Skeletal muscle cell (primary cell): Measurements from ENCODE around the gene COA8.
"Not testable (repeated sequence)": the region's sequence is repeated elsewhere in the genome, so short reads cannot be mapped to it uniquely, and the experiment has no call there.

ENCODE experiments used
- DNase-seq: peaks from one replicate; pipeline ENCODE4 v3.0.0-alpha.2; 2010; ENCODE audit warnings: low read depth
- H3K4me3 ChIP-seq: 2 replicates; pipeline ENCODE4 v1.5.1; 2011; ENCODE audit warnings: low read depth, mild to moderate bottlenecking, control low read depth, low read length, moderate library complexity

The COA8 gene

GRCh38 chr14:103604620-103605019, 41.9 kb downstream of the COA8 start:
- no peak overlapping the region for H3K4me3 ChIP-seq
- DNase-seq = no peak

DNA sequence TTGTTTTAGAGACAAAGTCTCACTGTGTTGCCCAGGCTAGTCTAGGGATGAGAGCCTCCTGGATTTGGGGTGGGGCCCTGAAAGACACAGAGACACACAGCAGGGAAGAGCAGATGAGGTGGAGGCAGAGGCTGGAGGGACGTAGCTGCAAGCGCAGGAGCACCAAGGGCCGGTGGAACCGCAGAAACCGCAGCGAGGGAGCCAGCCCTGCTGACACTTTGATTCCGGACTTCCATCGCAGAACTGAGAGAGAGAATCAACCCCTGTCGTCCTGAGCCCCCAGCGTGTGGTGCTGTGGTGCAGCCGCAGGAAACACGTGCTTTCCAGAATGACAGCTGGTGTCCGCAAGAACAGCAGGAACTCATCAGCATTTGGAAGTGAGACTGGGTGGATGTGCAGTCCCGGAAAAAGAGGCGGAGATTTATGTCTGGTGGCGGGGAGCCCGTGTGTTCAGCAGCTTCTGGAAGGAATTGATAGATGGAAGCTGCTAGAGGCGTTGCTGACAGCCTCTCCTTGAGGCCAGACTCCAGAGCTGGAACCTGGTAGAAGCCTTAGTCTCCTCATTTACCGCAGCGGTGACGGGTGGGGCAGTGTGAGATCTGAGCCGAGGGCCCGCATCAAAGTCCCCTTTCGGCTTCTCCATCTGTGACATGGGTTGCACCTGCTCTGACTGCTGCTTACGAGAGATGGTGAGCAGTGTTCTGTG, 44.4 kb downstream of the COA8 start:
- H3K4me3 ChIP-seq = peak overlapping the region; percentile 21
- DNase-seq = peak; percentile 78

DNA sequence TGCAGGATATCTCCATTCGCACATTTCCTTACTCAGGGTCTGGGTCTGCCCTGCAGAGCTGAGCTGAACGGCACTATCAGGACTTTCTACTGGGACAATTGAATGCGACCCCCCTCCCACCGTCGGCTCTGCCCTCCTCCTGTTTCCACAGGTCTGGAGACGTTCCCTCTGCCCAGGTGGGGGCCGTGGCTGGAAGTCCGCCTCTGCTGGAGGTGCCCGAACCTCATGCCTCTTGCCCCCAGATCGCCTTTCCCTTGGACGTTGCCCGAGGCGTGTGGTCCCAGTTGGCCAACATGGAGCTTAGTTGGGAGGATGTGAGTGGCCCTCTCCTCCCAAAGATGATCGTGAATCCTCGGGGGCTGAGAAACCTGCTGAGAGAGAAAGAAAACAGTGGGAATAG, 45.1 kb downstream of the COA8 start:
- H3K4me3 ChIP-seq = no peak overlapping the region
- DNase-seq = no peak

- not testable (repeated sequence) for H3K4me3 ChIP-seq, DNase-seq
These were observed 46.3 kb downstream of the COA8 start for GRCh38 chr14:103609081-103609480.

DNA sequence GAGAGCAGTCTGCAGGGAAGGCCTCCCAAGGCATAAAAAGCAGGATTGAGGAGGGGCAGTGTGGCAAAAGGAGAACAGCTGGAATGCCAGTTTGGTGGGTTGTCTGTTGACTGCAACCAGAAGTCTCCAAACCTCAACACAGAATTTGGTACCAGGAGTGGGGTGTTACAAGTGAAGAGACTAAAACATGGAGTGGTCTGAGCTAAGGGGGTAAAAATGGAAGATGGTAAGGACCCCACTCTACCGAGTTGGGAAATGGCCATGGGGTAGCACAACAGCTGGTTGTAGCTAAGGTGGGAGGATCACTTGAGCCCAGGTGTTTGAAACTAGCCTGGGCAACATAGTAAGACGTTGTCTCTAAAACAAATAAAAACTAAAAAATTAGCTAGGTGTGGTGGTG, 48.5 kb downstream of the COA8 start:
- no peak overlapping the region for H3K4me3 ChIP-seq
- DNase-seq = no peak

GRCh38 chr14:103613517-103613916, 50.8 kb downstream of the COA8 start:
- no peak for DNase-seq
- no peak overlapping the region for H3K4me3 ChIP-seq

DNA sequence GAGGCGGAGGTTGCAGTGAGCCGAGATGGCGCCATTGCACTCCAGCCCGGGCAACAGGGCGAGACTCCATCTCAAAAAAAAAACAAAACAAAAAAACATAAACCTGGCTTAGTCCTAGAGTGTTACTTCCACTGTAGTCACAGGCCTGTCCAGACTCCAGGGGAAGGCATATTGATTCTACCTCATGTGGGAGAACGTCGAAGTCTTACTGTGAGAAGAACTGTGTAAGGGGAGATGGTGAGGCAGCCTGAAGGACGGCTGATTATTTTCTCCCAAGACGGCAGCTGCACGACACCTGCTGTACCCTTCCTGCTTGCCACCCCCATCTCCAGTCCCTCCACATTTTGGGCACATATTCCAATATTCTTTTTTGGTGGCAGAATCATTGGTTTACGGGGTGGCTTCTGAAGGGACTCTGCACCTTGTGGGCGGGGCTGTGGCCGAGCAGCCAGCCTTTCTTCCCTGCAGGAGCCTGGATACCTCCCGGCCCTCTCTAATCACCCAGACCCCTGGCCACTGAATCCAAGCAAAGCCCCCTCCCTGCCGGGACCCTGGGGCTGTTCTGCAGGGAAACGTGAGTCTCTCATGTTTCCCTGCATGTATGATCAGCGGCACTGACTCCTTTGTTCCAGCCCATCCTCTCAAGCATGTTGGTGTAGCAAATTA, 54.0 kb downstream of the COA8 start:
- DNase-seq = no peak
- H3K4me3 ChIP-seq = no peak overlapping the region

GRCh38 chr14:103619057-103619456, 56.3 kb downstream of the COA8 start:
- H3K4me3 ChIP-seq = no peak overlapping the region
- no peak for DNase-seq

DNA sequence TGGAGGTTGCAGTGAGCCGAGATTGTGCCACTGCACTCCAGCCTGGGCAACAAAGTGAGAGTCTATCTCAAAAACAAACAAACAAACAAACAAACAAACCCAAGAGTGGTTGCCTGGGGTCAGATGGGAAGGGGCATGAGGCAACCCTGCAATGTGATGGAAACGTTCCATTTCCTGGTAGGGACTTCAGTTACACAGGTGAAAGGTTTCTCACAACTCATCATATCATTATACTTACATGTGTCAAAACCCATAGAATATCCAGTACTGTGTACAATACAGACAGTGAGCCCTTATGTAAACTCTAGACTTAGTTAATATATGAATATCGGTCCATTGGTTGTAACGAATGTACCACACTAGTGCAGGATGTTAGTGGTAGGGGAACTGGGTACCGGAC, 59.1 kb downstream of the COA8 start:
- no peak for DNase-seq
- H3K4me3 ChIP-seq = no peak overlapping the region

DNA sequence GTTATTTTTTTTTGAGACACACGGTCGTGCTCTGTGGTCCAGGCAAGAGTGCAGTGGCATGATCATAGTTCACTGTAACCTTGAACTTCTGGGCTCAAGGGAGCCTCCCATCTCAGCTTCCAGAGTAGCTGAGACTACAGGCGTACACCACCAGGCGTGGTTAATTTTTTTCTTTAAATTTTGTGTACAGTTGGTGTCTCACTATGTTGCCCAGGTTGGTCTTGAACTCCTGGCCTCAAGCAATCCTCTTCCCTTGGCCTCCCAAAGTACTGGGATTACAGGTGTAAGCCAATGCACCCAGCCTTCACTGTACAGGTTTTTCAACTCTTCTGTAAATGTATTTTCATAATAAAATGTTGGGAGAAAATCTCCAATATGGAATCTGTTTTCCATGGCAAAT, 60.5 kb downstream of the COA8 start:
- no peak overlapping the region for H3K4me3 ChIP-seq
- no peak for DNase-seq

DNA sequence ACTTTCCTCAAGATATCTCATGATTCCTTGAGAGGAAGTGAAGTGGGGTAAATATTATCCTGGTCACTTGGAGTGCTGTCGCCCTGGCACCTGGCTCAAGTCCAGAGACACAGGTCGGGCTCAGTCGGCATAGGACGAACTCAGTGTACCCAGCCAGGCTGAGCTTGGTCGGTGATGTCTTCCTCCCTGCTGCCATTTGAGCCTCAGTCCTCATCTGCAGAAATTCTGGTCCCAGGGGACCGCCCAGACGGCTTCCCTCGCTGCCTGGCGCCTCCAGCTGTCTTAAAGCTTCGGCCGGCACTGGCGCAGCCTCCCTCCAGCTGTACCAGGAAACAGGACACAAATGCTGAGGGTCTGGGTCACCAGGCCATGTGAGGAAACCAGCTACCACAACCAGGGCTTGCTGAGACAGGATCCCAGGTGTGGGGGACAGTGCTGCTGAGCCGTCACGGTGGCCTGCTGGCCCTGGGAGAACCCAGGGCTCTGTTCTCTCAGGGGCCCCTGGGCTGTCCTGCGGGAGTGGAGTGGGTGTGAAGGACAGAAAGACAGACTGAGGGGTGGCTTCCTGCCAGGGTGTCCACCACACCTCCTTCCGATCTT, 61.2 kb downstream of the COA8 start:
- H3K4me3 ChIP-seq = no peak overlapping the region
- no peak for DNase-seq

DNA sequence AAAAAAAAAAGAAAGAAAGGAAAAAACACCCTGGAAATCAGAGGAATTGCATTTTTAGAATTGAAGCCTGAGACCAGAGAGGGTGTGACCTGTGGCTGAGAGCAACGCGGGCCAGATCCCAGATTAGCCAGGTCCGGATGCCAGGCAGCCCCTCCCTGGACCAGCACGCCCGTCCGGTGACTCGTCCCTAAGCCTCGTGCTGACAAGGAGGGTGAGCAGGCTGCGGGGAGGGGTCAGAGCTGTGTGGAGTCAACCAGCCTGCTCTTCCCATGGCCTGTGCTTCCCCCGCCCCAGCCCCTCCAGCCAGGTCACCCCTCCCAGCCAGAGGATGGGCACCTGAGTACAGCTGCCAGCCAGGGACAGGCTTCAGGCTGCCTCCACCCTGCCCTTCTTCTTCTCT, 62.1 kb downstream of the COA8 start:
- H3K4me3 ChIP-seq = no peak overlapping the region
- no peak for DNase-seq

DNA sequence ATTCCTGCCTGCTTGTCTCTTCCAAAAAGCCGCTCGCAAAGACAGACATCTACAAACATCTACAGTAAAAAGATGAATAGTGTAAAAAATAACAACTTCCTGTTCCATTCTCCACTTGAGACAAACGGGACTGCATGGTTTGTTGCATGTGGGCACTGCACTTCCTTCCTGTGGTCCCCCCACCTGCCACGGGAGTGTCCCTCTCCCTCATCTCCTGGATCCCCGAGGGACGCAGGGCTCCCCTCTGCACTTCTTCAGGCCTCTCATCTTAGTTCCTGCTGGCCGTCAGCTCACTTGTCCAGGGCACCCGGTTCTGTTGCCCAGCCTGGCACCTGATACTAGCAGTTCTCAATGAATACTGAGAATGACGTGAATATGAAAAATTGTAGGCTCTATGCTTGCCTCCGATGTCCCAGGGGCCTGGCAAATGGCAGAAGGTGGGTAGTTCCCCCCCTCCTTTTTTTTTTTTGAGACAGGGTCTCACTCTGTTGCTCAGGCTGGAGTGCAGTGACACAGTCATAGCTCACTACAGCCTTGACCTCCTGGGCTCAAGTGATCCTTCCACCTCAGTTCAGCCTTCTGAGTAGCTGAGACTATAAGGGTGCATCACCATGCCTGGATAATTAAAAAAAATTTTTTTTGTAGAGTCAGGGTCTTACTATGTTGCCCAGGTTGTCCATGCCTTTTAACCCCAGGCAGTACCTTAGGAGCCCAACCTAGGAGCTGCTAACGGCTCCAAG, 62.8 kb downstream of the COA8 start:
- DNase-seq = no peak

DNA sequence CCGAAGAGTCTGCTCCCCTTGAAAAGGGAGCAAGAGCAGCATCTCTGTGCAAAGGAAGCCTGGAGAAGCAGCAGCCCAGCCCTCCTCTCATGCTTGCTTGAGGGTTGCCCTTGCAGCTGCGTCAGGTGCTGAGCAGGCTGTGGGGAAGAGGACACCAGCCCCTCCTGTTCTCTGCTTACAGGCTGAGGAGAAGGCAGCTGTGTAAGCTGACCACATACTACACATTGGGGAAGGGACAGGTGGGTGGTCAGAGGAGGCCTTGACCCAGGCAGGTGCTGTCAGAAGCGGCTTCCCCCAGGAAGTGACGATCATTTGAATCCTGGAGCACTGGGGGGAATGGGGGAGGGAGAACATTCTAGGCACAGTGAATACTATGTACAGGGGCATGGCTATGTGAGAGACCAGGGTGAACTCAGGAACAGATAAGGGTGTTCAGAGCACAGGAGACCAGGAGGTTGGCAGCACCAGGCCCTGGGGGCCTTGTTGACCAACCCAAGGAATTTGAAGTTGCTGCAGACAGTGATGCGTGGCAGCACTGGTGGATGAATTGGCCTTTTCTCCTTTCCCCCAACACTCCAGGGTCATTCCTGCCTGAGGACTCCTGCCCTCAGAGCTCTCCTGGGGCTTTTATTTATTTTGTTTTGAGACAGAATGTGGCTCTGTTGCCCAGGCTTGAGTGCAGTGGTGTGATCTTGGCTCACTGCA, 63.5 kb downstream of the COA8 start:
- H3K4me3 ChIP-seq = no peak overlapping the region
- DNase-seq = no peak

More for the DNA sequence above, 62.8 kb downstream of the COA8 start:
- no peak overlapping the region for H3K4me3 ChIP-seq

DNA sequence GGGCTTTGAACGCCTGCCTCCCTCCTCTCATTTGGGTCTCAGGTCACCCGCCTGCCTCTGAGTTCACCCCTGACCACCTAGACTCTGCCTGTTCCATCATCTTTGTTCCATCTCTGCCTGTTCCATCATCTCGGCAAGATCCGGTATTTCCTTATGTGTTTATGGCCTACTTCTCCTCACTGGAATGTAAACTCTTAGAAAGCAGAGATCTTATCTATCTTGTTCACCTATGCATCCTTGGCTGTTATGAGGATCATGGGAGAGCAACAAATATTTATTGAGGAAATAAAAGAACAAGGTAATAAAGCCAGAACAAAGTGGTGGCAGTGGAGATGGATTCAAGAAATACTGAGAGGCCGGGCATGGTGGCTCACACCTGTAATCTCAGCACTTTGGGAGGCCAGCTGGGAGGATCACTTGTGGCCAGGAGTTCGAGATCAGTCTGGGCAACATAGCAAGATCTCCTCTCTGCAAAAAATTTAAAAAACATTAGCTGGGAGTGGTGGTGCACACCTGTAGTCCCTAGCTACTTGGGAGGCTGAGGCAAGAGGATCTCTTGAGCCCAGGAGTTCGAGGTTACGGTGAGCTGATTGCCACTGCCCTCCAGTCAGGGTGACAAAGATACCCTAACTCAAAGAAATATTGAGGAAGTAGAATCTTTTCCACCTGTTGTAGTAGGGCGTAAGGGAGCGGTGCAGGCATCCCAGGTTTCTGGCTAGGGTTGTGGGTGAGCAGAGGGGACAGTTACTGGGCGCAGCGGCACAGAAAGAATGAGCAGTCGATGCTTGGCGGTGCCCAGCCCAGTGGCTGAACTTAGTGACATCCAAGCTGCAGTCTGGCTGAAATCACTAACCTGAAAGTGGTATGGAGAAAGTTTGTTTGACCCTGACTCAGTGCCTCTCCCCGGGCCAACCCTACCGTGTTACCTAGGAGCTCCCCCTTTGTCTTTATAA, 64.6 kb downstream of the COA8 start:
- no peak for DNase-seq
- no peak overlapping the region for H3K4me3 ChIP-seq

DNA sequence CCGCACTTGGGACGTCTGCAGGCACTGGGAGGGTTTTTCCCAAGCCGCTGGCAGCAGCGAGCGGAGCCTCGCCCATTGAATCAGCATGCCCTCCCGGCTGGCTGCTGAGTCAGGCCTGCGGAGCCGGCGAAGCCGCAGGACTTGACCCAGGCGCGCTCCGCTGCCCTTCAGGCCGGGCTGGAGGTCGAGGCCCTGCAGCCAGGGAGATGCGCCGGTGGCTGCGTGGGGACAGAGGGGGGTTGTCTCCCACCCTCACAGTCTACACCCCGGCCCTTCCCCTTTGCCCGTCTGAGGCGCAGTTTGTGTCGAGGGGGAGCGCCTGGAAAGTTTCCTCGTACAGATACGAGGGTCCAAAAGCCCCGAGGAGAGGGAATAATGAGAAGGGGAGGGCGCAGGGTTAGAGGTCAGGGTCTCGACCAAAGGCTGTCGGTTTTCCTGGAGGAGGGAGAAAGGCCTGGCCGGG, 65.5 kb downstream of the COA8 start:
- DNase-seq = no peak
- H3K4me3 ChIP-seq = peak overlapping the region; percentile 76

DNA sequence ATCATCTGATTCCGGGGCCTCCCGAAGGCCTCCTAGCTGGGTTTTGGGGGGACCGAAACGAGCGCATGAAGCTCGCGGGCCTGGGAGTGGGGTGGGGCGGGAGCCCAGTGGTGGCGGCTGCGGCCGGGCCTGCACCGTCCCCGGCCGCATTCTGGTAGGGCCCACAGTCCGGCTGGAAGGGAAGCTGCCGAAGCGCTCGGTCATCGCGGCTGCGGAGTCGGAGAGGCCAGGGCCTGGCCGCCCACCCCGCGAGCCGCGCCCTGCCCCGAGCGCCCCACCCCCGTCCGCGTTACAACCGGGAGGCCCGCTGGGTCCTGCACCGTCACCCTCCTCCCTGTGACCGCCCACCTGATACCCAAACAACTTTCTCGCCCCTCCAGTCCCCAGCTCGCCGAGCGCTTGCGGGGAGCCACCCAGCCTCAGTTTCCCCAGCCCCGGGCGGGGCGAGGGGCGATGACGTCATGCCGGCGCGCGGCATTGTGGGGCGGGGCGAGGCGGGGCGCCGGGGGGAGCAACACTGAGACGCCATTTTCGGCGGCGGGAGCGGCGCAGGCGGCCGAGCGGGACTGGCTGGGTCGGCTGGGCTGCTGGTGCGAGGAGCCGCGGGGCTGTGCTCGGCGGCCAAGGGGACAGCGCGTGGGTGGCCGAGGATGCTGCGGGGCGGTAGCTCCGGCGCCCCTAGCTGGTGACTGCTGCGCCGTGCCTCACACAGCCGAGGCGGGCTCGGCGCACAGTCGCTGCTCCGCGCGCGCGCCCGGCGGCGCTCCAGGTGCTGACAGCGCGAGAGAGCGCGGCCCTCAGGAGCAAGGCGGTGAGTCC, 66.1 kb downstream of the COA8 start, which contains the start of gene KLC1:
Gene KLC1 (plus strand): TSS at position 528 of the 819 bp plus-strand sequence. CDS start 25,354 bp downstream, outside the sequence.
- no peak for DNase-seq
- peak within 1 kb of the TSS; percentile 76 for H3K4me3 ChIP-seq
